Measurements from ENCODE around the gene TUFT1. TPM values are rescaled to one million over a fixed set of nuclear protein-coding genes. Genes with fewer than 3 reads are reported as not detected.

Gene TUFT1
- total RNA-seq, 1 donor from 2014 or later: 3.6 TPM

DNA sequence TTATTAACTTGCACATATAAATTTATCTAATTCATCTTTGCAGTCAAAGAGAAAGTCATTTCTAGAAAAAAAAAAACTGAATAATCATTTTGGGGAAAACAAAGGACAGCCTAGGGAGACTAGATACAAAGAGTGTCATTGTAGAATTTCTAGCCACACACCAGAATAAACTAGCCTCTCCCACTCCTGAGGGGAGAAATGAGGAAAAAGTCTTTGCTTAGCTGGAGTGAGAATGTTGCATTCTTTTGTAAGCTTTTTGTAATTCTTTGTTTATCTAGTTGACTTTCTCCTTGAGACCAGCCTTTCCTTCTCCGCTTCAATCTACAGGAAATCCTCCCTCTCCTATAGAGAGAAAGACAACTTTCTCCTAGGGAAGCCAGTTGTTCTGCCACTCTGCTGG lies 44.8 kb upstream of the TUFT1 start:
- intact Hi-C loops (cut with micrococcal nuclease): no loop called here
- DNase-seq: no peak
- no peaks in the 10 kb centered on the region for H3K4me1 ChIP-seq
- TF ChIP-seq CTCF (IDR thresholded peaks at IDR 0.05; ENCODE audit: borderline replicate concordance): no peak
- H3K36me3 ChIP-seq: no peaks in the 10 kb centered on the region
- H3K9me3 ChIP-seq (replicated peaks): no peaks in the 10 kb centered on the region
- H3K27me3 ChIP-seq (ENCODE audit: low read depth): no peaks in the 10 kb centered on the region
- no peak overlapping the region for H3K27ac ChIP-seq (replicated peaks)
- no peak overlapping the region for H3K4me3 ChIP-seq

DNA sequence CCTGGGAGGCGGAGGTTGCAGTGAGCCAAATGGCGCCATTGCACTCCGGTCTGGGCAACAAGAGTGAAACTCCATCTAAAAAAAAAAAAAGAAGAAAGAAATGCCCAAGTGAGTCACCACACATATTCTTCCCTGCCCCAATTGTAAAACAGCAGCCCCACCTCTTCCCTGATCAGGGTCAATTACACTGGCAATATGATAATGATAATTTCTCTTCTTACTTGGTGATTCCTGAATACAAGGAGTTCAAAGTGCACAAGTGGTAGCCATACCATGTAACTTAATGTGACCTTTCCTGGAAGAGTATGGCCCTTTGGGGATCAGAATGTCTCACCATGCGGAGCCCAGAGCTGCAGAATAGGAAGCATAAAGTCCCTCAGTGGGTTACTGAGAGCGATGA lies 40.7 kb upstream of the TUFT1 start:
- TF ChIP-seq CTCF (IDR thresholded peaks at IDR 0.05; ENCODE audit: borderline replicate concordance): no peak
- DNase-seq: no peak
- intact Hi-C loops (cut with micrococcal nuclease): no loop called here

GRCh38 chr1:151499930-151500329 lies 40.2 kb upstream of the TUFT1 start:
- Histone ChIP-seq H3K36me3 (no peaks in the 10 kb centered on the region), H3K9me3 (replicated peaks) (no peaks in the 10 kb centered on the region), H3K27me3 (ENCODE audit: low read depth) (no peaks in the 10 kb centered on the region), H3K4me3 (no peak overlapping the region), H3K27ac (replicated peaks) (no peak overlapping the region), H3K4me1 (no peaks in the 10 kb centered on the region)
- TF ChIP-seq CTCF (IDR thresholded peaks at IDR 0.05; ENCODE audit: borderline replicate concordance): no peak
- intact Hi-C loops (cut with micrococcal nuclease): no loop called here
- no peak for DNase-seq

More for the DNA sequence above, 40.7 kb upstream of the TUFT1 start:
- no peaks in the 10 kb centered on the region for H3K4me1 ChIP-seq
- H3K9me3 ChIP-seq (replicated peaks): no peaks in the 10 kb centered on the region
- H3K36me3 ChIP-seq: no peaks in the 10 kb centered on the region
- no peak overlapping the region for H3K27ac ChIP-seq (replicated peaks)
- no peaks in the 10 kb centered on the region for H3K27me3 ChIP-seq (ENCODE audit: low read depth)
- no peak overlapping the region for H3K4me3 ChIP-seq

- intact Hi-C loops (cut with micrococcal nuclease): no loop called here
- DNase-seq: no peak
- Histone ChIP-seq H3K27ac (replicated peaks) (no peak overlapping the region), H3K4me1 (no peaks in the 10 kb centered on the region), H3K36me3 (no peaks in the 10 kb centered on the region), H3K4me3 (no peak overlapping the region), H3K9me3 (replicated peaks) (no peaks in the 10 kb centered on the region), H3K27me3 (ENCODE audit: low read depth) (no peaks in the 10 kb centered on the region)
- no peak for TF ChIP-seq CTCF (IDR thresholded peaks at IDR 0.05; ENCODE audit: borderline replicate concordance)
These were observed 38.6 kb upstream of the TUFT1 start for GRCh38 chr1:151501474-151501873.

DNA sequence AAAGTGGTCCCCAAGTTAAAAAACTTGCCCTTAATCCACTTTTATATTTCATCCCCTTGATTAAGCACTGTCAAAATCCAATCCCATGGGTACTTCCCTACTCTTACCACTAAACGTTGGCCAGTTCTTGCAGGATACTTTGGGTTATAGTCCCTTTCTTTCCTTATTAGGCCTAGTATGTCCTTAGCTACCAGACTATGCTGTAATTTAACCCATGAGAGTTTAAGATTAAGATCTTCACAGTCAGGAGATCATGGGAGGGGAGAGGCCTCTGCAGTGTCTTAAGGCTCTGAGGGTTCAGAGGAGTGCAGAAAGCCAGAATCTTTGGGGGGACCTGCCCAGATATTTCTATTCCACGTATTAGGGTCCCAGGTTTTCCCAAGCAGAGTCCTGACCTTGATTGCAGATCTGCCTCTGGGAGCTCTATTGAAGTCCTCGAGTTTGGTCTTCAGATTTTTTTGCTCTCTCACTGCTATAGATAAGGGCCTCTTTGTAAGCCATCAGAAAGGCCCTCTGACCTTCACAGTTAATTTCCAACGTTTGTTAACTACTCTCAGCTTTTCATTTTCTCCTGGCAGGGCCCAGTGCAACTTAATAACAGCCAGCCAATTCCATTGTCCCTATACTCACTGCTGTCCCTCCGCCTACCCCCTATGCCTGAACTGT lies 37.9 kb upstream of the TUFT1 start:
- Histone ChIP-seq H3K27me3 (ENCODE audit: low read depth) (no peaks in the 10 kb centered on the region), H3K4me1 (no peaks in the 10 kb centered on the region), H3K36me3 (no peaks in the 10 kb centered on the region), H3K27ac (replicated peaks) (no peak overlapping the region), H3K9me3 (replicated peaks) (no peaks in the 10 kb centered on the region), H3K4me3 (no peak overlapping the region)
- no peak for TF ChIP-seq CTCF (IDR thresholded peaks at IDR 0.05; ENCODE audit: borderline replicate concordance)
- no peak for DNase-seq
- intact Hi-C loops (cut with micrococcal nuclease): no loop called here
